ENCODE data around the gene FYB1.
"Not testable (repeated sequence)": the region's sequence is repeated elsewhere in the genome, so short reads cannot be mapped to it uniquely, and the experiment has no call there.

FYB1 gene

GRCh38 chr5:39186722-39187539 lies 32.4 kb downstream of the FYB1 start:
- no peak for DNase-seq

- DNase-seq, result no peak
These were observed 33.1 kb downstream of the FYB1 start for GRCh38 chr5:39186289-39186688.

- DNase-seq, result no peak
These were observed 33.6 kb downstream of the FYB1 start for GRCh38 chr5:39185761-39186160.

GRCh38 chr5:39179561-39179960 lies 39.8 kb downstream of the FYB1 start:
- DNase-seq, result not testable (repeated sequence)

GRCh38 chr5:39178861-39179260 lies 40.5 kb downstream of the FYB1 start:
- no peak for DNase-seq

GRCh38 chr5:39178171-39178570 lies 41.2 kb downstream of the FYB1 start:
- no peak for DNase-seq

- DNase-seq, result no peak
These were observed 41.8 kb downstream of the FYB1 start for GRCh38 chr5:39177631-39177964.

GRCh38 chr5:39176759-39177630 lies 42.4 kb downstream of the FYB1 start:
- DNase-seq, result no peak

GRCh38 chr5:39175273-39175955 lies 43.9 kb downstream of the FYB1 start:
- no peak for DNase-seq

GRCh38 chr5:39173069-39173468 lies 46.3 kb downstream of the FYB1 start:
- DNase-seq, result no peak

- DNase-seq, result no peak
These were observed 46.8 kb downstream of the FYB1 start for GRCh38 chr5:39172593-39172992.

GRCh38 chr5:39171647-39172046 lies 47.7 kb downstream of the FYB1 start:
- DNase-seq, result no peak

- DNase-seq, result no peak
These were observed 50.3 kb downstream of the FYB1 start for GRCh38 chr5:39169081-39169480.

- no peak for DNase-seq
These were observed 51.4 kb downstream of the FYB1 start for GRCh38 chr5:39167972-39168342.

GRCh38 chr5:39167141-39167971 lies 52.0 kb downstream of the FYB1 start:
- DNase-seq, result no peak

- DNase-seq, result no peak
These were observed 54.6 kb downstream of the FYB1 start for GRCh38 chr5:39164529-39165402.

GRCh38 chr5:39164016-39164415 lies 55.3 kb downstream of the FYB1 start:
- no peak for DNase-seq

- DNase-seq, result no peak
These were observed 57.8 kb downstream of the FYB1 start for GRCh38 chr5:39161578-39161977.

GRCh38 chr5:39160576-39161213 lies 58.7 kb downstream of the FYB1 start:
- DNase-seq, result no peak

GRCh38 chr5:39159811-39160490 lies 59.4 kb downstream of the FYB1 start:
- no peak for DNase-seq

GRCh38 chr5:39158786-39159185 lies 60.6 kb downstream of the FYB1 start:
- no peak for DNase-seq
